HG03520 (cell line): Measurements from ENCODE around the gene TSEN15.

Experiments used
- ATAC-seq: cut with Tn5 transposase; IDR thresholded peaks from one replicate; pipeline ENCODE4 v1.9.1; 2021; ENCODE audit warnings: mild to moderate bottlenecking, moderate library complexity; ENCODE audit not compliant: unreplicated experiment

The TSEN15 gene

GRCh38 chr1:184052194-184052559 lies 647 bp downstream of the TSEN15 start:
- ATAC-seq = no peak

- no peak for ATAC-seq
Measured at GRCh38 chr1:184052750-184053149, 1.2 kb downstream of the TSEN15 start.

GRCh38 chr1:184053881-184054280 lies 2.4 kb downstream of the TSEN15 start:
- no peak for ATAC-seq

- no peak for ATAC-seq
Measured at GRCh38 chr1:184056921-184057555, 5.5 kb downstream of the TSEN15 start.

GRCh38 chr1:184059887-184060286 lies 8.4 kb downstream of the TSEN15 start:
- ATAC-seq = no peak

- no peak for ATAC-seq
Measured at GRCh38 chr1:184060316-184060715, 8.8 kb downstream of the TSEN15 start.

- ATAC-seq = no peak
Measured at GRCh38 chr1:184061396-184062003, 10.0 kb downstream of the TSEN15 start.

- no peak for ATAC-seq
Measured at GRCh38 chr1:184062640-184063286, 11.2 kb downstream of the TSEN15 start.

GRCh38 chr1:184065559-184065958 lies 14.0 kb downstream of the TSEN15 start:
- no peak for ATAC-seq

GRCh38 chr1:184068354-184068753 lies 16.8 kb downstream of the TSEN15 start:
- no peak for ATAC-seq

GRCh38 chr1:184069675-184070074 lies 18.1 kb downstream of the TSEN15 start:
- no peak for ATAC-seq

- no peak for ATAC-seq
Measured at GRCh38 chr1:184072376-184072775, 20.8 kb downstream of the TSEN15 start.

- ATAC-seq = no peak
Measured at GRCh38 chr1:184074383-184074782, 22.9 kb downstream of the TSEN15 start.

- no peak for ATAC-seq
Measured at GRCh38 chr1:184075055-184076029, 23.8 kb downstream of the TSEN15 start.

GRCh38 chr1:184078564-184079249 lies 27.2 kb downstream of the TSEN15 start:
- no peak for ATAC-seq

GRCh38 chr1:184080309-184080708 lies 28.8 kb downstream of the TSEN15 start:
- no peak for ATAC-seq

- ATAC-seq = no peak
Measured at GRCh38 chr1:184082541-184083415, 31.2 kb downstream of the TSEN15 start.

- ATAC-seq = no peak
Measured at GRCh38 chr1:184085667-184086066, 34.1 kb downstream of the TSEN15 start.

GRCh38 chr1:184088037-184088436 lies 36.5 kb downstream of the TSEN15 start:
- no peak for ATAC-seq

- ATAC-seq = no peak
Measured at GRCh38 chr1:184093071-184093470, 41.5 kb downstream of the TSEN15 start.
